MM.1S (cell line): ENCODE data around the gene CPT1B.
"Not testable (repeated sequence)": the region's sequence is repeated elsewhere in the genome, so short reads cannot be mapped to it uniquely, and the experiment has no call there.

Experiments
- DNase-seq: peaks from one replicate; pipeline ENCODE4 v3.0.0-alpha.2; 2015
- H2AFZ ChIP-seq: fragments of 300-600 bp; sonication (generic); 2 replicates; pipeline ENCODE4 v1.6.0; 2016; ENCODE audit warnings: antibody characterized with exemption, low read length
- H3F3A ChIP-seq: fragments of 300-600 bp; sonication (generic); 2 replicates; pipeline ENCODE4 v1.6.1; 2016; ENCODE audit warnings: mild to moderate bottlenecking, antibody characterized with exemption, low read length, moderate library complexity, mixed read lengths; ENCODE audit not compliant: insufficient read depth
- H3K27ac ChIP-seq: fragments of 300-600 bp; sonication (generic); 2 replicates; pipeline ENCODE4 v1.5.1; 2016; ENCODE audit warnings: mild to moderate bottlenecking, low read length
- H3K27me3 ChIP-seq: fragments of 300-600 bp; sonication (generic); replicated peaks from 2 replicates; pipeline ENCODE4 v1.6.0; 2016; ENCODE audit warnings: low read length; ENCODE audit not compliant: insufficient read depth
- H3K36me3 ChIP-seq: fragments of 300-600 bp; sonication (generic); replicated peaks from 2 replicates; pipeline ENCODE4 v1.6.1; 2016; ENCODE audit warnings: mild to moderate bottlenecking, low read length, mixed read lengths; ENCODE audit not compliant: insufficient read depth
- H3K4me1 ChIP-seq: fragments of 300-600 bp; sonication (generic); 2 replicates; pipeline ENCODE4 v1.6.1; 2016; ENCODE audit warnings: low read length, mixed read lengths
- H3K4me2 ChIP-seq: fragments of 300-600 bp; sonication (generic); 2 replicates; pipeline ENCODE4 v1.6.0; 2016; ENCODE audit warnings: low read depth, low read length
- H3K4me3 ChIP-seq: fragments of 300-600 bp; sonication (generic); 2 replicates; pipeline ENCODE4 v1.5.1; 2016; ENCODE audit warnings: low read length, mixed read lengths
- H3K79me2 ChIP-seq: fragments of 300-600 bp; sonication (generic); 2 replicates; pipeline ENCODE4 v1.6.1; 2016; ENCODE audit warnings: mixed run types, low read length, mixed read lengths
- H3K9ac ChIP-seq: fragments of 300-600 bp; sonication (generic); 2 replicates; pipeline ENCODE4 v1.6.1; 2016; ENCODE audit warnings: low read length, mixed read lengths
- H3K9me2 ChIP-seq: fragments of 300-600 bp; sonication (generic); replicated peaks from 2 replicates; pipeline ENCODE4 v1.6.1; 2016; ENCODE audit warnings: mild to moderate bottlenecking, low read length, mixed read lengths; ENCODE audit not compliant: insufficient read depth
- H3K9me3 ChIP-seq: fragments of 300-600 bp; sonication (generic); replicated peaks from 2 replicates; pipeline ENCODE4 v1.6.1; 2016; ENCODE audit warnings: mild to moderate bottlenecking, low read length, mixed read lengths; ENCODE audit not compliant: insufficient read depth
- H4K20me1 ChIP-seq: fragments of 300-600 bp; sonication (generic); 2 replicates; pipeline ENCODE4 v1.6.1; 2016; ENCODE audit warnings: mild to moderate bottlenecking, low read length, moderate library complexity, mixed read lengths; ENCODE audit not compliant: insufficient read depth
- EZH2 ChIP-seq: fragments of 300-600 bp; sonication (generic); optimal IDR thresholded peaks from 2 replicates; pipeline ENCODE3; 2017; ENCODE audit warnings: low read depth, mild to moderate bottlenecking, antibody characterized with exemption, low read length, mixed read lengths
- EZH2phosphoT487 ChIP-seq: fragments of 300-600 bp; sonication (generic); IDR thresholded peaks from 2 replicates; pipeline ENCODE4 v1.6.1; 2018; ENCODE audit warnings: antibody characterized with exemption, low read length
- TF ChIP-seq, protein P1 (sequence below): fragments of 300-600 bp; sonication (generic); IDR thresholded peaks from 2 replicates; pipeline ENCODE4 v1.5.1; 2016; ENCODE audit warnings: antibody characterized with exemption, low read length, mixed read lengths

Gene CPT1B

DNA sequence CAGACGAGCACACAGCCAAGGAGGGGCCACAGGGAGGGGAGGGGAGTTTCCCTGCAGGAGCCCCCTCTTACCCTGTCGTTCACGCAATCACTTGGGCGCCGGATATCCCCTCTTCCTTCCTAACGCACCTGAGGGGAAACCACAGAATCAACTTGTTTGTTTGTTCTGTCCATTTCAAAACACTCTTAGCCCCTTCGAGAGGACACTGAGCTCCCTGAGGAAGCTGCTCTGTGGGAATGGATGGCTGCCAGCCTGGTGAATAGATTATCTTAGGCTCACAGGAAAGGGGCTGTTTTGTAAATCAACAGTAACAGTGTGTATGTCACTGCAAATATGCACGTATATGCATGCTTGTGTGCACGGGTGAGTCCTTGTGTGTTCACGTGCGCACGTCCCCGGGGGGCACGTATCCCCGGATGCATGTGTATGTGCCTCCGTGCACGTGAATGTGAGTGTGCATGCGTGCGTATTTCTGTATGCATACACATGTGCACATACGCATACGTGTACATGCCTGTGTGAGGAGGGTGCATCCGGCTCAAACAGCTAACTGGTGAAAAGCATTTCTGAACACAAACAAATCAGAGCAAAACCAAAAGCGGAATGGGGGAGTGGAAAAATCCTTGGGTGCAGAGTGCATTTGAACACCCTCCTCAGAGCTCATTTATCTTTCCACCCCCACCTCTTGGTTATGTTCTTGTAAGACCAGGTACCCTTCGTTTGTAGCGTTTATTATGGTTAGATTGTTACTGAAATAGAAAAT lies 42.5 kb upstream of the CPT1B start:
- Histone ChIP-seq H3K27ac (peak overlapping the region; percentile 71; the same call in 1 of the 2 replicates), H3K9me3 (no peaks in the 10 kb centered on the region), H3K4me3 (peak overlapping the region; percentile 73), H3K9me2 (no peaks in the 10 kb centered on the region), H2AFZ (peak overlapping the region; percentile 70), H3F3A (peaks cover 18% of the 10 kb centered on the region), H3K79me2 (no peaks in the 10 kb centered on the region), H4K20me1 (no peaks in the 10 kb centered on the region), H3K27me3 (peaks cover under 1% of the 10 kb centered on the region), H3K9ac (peak overlapping the region; percentile 40), H3K4me1 (peaks cover 24% of the 10 kb centered on the region), H3K36me3 (no peaks in the 10 kb centered on the region), H3K4me2 (peak overlapping the region; percentile 96)
- DNase-seq: peak; percentile 56
- TF ChIP-seq EZH2: no peak
- TF ChIP-seq EZH2phosphoT487: no peak
- TF ChIP-seq, protein P1, sequence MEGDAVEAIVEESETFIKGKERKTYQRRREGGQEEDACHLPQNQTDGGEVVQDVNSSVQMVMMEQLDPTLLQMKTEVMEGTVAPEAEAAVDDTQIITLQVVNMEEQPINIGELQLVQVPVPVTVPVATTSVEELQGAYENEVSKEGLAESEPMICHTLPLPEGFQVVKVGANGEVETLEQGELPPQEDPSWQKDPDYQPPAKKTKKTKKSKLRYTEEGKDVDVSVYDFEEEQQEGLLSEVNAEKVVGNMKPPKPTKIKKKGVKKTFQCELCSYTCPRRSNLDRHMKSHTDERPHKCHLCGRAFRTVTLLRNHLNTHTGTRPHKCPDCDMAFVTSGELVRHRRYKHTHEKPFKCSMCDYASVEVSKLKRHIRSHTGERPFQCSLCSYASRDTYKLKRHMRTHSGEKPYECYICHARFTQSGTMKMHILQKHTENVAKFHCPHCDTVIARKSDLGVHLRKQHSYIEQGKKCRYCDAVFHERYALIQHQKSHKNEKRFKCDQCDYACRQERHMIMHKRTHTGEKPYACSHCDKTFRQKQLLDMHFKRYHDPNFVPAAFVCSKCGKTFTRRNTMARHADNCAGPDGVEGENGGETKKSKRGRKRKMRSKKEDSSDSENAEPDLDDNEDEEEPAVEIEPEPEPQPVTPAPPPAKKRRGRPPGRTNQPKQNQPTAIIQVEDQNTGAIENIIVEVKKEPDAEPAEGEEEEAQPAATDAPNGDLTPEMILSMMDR: no peak

DNA sequence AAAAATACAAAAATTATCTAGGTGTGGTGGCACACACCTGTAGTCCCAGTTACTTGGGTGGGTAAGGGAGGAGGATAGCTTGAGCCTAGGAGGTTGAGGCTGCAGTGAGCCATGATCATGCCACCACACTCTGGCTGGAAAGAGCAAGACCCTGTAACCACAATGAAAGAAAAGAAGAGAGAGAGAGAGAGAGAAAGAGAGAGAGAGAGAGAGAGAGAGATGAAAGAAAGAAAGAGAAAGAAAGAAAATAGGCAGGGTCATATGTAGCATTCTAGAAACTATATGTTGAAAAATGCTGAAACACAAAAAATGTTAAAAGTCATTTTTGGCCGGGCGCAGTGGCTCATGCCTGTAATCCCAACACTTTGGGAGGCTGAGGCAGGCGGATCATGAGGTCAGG lies 36.1 kb upstream of the CPT1B start:
- H2AFZ ChIP-seq, H3K4me3 ChIP-seq, H3K4me2 ChIP-seq, H4K20me1 ChIP-seq, H3F3A ChIP-seq, H3K79me2 ChIP-seq, H3K27ac ChIP-seq, H3K9ac ChIP-seq, H3K36me3 ChIP-seq, DNase-seq, H3K9me3 ChIP-seq, H3K4me1 ChIP-seq, H3K9me2 ChIP-seq: not testable (repeated sequence)
- H3K27me3 ChIP-seq: peaks cover 49% of the 10 kb centered on the region

- Histone ChIP-seq H2AFZ (no peak overlapping the region), H3K79me2 (no peaks in the 10 kb centered on the region), H3K4me2 (no peak overlapping the region), H4K20me1 (no peaks in the 10 kb centered on the region), H3K27ac (no peak overlapping the region), H3K36me3 (no peaks in the 10 kb centered on the region), H3K9ac (no peak overlapping the region), H3K4me1 (no peaks in the 10 kb centered on the region), H3K4me3 (no peak overlapping the region), H3K27me3 (peaks cover 58% of the 10 kb centered on the region), H3F3A (no peaks in the 10 kb centered on the region), H3K9me3 (no peaks in the 10 kb centered on the region), H3K9me2 (no peaks in the 10 kb centered on the region)
- no peak for DNase-seq
- TF ChIP-seq EZH2 (no peak), EZH2phosphoT487 (no peak)
- TF ChIP-seq, protein P1: no peak
These were observed 35.2 kb upstream of the CPT1B start for GRCh38 chr22:50613291-50613981.
